ENCODE measurements around the gene OLIG2. TPM values are rescaled to one million over a fixed set of nuclear protein-coding genes. Genes with fewer than 3 reads are reported as not detected.

The OLIG2 gene
- total RNA-seq, 4 donors from 2014 or later = not detected

DNA sequence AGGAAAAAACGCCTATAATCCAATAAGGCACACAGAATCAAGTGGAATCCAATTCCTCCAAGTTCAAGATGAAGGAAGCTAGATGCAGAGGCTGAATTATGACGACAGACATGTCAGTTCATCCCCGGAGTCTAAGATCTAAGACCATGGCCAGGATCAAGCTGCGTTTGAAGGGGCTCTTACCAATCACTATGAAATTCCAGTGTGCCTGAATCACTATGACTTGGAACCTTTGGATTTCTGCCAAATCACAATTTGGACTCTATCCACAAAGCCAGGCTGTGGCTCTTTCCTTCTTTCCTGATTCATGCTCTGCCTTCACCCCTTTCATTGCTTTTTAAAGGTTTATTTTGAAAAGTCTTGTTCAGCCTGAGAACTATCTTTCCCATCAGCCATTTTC, 17.1 kb downstream of the OLIG2 start:
- Histone ChIP-seq H3K4me3 (no peak overlapping the region), H3K36me3 (no peaks in the 10 kb centered on the region), H3K4me1 (no peaks in the 10 kb centered on the region), H3K9me3 (no peaks in the 10 kb centered on the region), H3K27ac (no peak overlapping the region), H3K27me3 (peaks cover 0 to 91% (median 0%) of the 10 kb centered on the region in 4 donors)
- no peak for DNase-seq
- no peak for TF ChIP-seq POLR2A (IDR thresholded peaks at IDR 0.05)
- 30 to 43% methylated on average over 4 of the region's 4 CpGs for WGBS, 2 donors
- intact Hi-C loops (cut with DNase I) = no loop called here

DNA sequence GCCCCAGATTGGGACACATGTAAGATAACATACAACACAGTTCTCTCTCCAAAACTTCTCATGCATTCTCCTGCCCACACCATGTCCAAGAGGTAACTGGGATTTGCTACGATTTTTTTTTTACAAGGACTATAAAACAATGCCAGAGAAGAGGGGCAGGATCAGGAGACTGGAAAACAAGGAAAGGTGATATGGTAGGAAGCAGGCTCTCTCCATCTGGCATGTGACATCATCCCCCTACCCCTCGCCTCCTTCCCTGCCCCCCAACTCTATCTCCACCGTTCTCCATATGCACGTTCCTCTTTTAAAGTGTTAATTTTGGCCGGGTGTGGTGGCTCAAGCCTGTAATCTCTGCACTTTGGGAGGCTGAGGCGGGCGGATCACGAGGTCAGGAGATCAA, 20.7 kb downstream of the OLIG2 start:
- Histone ChIP-seq H3K36me3 (no peaks in the 10 kb centered on the region), H3K27me3 (peaks cover 0 to 90% (median 0%) of the 10 kb centered on the region in 4 donors), H3K4me1 (no peaks in the 10 kb centered on the region), H3K27ac (no peak overlapping the region), H3K4me3 (no peak overlapping the region), H3K9me3 (no peaks in the 10 kb centered on the region)
- intact Hi-C loops (cut with DNase I) = no loop called here
- TF ChIP-seq, protein P1, sequence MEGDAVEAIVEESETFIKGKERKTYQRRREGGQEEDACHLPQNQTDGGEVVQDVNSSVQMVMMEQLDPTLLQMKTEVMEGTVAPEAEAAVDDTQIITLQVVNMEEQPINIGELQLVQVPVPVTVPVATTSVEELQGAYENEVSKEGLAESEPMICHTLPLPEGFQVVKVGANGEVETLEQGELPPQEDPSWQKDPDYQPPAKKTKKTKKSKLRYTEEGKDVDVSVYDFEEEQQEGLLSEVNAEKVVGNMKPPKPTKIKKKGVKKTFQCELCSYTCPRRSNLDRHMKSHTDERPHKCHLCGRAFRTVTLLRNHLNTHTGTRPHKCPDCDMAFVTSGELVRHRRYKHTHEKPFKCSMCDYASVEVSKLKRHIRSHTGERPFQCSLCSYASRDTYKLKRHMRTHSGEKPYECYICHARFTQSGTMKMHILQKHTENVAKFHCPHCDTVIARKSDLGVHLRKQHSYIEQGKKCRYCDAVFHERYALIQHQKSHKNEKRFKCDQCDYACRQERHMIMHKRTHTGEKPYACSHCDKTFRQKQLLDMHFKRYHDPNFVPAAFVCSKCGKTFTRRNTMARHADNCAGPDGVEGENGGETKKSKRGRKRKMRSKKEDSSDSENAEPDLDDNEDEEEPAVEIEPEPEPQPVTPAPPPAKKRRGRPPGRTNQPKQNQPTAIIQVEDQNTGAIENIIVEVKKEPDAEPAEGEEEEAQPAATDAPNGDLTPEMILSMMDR (IDR thresholded peaks at IDR 0.05) = no peak
- no peak for TF ChIP-seq POLR2A (IDR thresholded peaks at IDR 0.05)
- 46 to 66% methylated on average over 3 to 7 of the region's 8 CpGs for WGBS, 2 donors
- no peak for DNase-seq

DNA sequence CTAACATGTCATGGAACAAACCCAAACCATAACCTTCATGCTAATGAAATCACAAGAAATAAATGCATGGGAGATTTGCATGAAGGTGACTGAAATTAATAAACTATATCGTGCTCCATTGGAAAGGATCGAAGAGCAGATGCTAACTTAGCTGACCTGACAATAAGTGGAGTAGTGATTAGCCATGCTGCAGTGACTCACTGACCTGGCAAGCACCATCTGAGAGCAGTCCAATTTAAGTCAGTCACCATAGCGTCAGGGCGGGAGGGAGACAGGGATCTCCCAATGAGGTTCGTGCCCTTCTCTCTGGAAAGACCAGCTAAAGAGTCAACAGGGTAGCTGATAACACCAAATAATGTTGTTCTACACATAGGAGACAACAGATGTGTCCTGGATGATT, 21.5 kb downstream of the OLIG2 start:
- WGBS, 2 donors = 30 to 51% methylated on average over 5 of the region's 5 CpGs
- no peaks in the 10 kb centered on the region for H3K36me3 ChIP-seq
- no peaks in the 10 kb centered on the region for H3K4me1 ChIP-seq
- no peak for DNase-seq
- peaks cover 0 to 85% (median 0%) of the 10 kb centered on the region in 4 donors for H3K27me3 ChIP-seq
- H3K4me3 ChIP-seq = no peak overlapping the region
- TF ChIP-seq, protein P1 (IDR thresholded peaks at IDR 0.05) = no peak
- TF ChIP-seq POLR2A (IDR thresholded peaks at IDR 0.05) = no peak
- H3K9me3 ChIP-seq = no peaks in the 10 kb centered on the region
- H3K27ac ChIP-seq = no peak overlapping the region
- intact Hi-C loops (cut with DNase I) = no loop called here

DNA sequence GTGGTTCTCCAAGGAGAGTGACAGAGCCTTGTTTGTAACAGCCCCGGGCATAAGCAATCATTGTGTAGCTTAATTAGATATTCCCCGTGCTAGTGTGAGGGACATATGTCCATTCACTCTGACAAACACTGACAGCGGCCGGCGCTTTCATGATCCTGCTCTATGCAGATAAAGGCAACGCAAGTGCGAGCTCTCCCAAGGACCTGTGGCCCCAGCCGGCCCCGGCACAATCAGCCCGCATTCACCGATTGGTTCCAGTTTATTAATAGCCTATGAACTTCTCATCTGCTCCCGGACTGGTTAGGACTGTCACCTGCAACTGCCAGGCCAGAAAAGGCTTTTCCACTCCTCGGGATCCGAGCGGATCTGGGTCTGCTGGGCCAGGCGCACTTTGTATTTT, 26.2 kb downstream of the OLIG2 start:
- no peak for DNase-seq
- Histone ChIP-seq H3K27me3 (peaks cover 0 to 74% (median 0%) of the 10 kb centered on the region in 4 donors), H3K27ac (no peak overlapping the region), H3K36me3 (no peaks in the 10 kb centered on the region), H3K9me3 (no peaks in the 10 kb centered on the region), H3K4me3 (no peak overlapping the region), H3K4me1 (no peaks in the 10 kb centered on the region)
- WGBS, 2 donors = 83 to 90% methylated on average over 3 to 14 of the region's 16 CpGs
- TF ChIP-seq POLR2A (IDR thresholded peaks at IDR 0.05) = no peak
- TF ChIP-seq, protein P1 (IDR thresholded peaks at IDR 0.05) = no peak
- intact Hi-C loops (cut with DNase I) = no loop called here

DNA sequence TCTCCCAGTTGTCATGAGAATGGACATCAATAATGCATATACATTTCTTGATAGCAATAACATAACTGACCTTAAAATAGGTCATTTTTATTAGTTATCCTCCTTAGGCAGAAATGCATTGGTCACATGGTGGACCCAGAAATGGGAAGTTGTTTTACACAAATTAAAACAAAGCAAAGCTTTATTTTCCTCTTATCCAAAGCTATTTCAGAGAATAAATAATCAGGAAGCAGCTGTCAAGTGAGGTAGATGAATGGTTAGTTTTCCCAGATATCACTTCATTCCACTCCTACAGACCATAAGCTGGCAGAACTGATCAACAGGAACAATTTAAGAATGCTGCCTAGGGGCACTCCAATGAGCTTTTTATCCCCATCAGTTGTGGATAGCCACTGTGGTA, 28.2 kb downstream of the OLIG2 start:
- Histone ChIP-seq H3K4me1 (peaks cover 0 to 8% (median 0%) of the 10 kb centered on the region in 3 donors), H3K4me3 (no peak overlapping the region), H3K9me3 (no peaks in the 10 kb centered on the region), H3K27me3 (peaks cover 0 to 61% (median 0%) of the 10 kb centered on the region in 4 donors), H3K36me3 (no peaks in the 10 kb centered on the region), H3K27ac (no peak overlapping the region)
- intact Hi-C loops (cut with DNase I) = no loop called here
- no peak for TF ChIP-seq POLR2A (IDR thresholded peaks at IDR 0.05)
- TF ChIP-seq, protein P1 (IDR thresholded peaks at IDR 0.05) = no peak
- no peak for DNase-seq

DNA sequence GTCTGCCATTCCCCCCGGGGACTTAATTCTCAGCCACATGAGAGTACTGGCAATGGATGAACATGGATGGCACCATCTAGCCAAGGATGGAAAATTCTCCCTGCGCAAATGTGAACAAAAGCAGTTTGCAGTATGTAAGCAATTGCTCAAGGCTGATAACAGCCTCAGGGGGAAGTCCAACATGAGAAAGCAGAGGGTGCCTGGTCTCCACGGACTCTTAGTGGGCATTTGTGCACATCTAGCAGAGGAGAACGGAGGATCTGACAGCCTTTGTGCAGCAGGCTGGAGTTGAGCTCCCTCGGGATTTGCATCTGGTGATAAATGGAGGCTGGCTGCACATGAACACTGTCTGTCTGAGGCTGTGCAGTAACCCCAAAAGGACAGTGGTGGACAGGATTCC, 30.3 kb downstream of the OLIG2 start:
- TF ChIP-seq POLR2A (IDR thresholded peaks at IDR 0.05) = no peak
- TF ChIP-seq, protein P1 (IDR thresholded peaks at IDR 0.05) = no peak
- intact Hi-C loops (cut with DNase I) = no loop called here
- no peak overlapping the region for H3K27ac ChIP-seq
- H3K9me3 ChIP-seq = no peaks in the 10 kb centered on the region
- H3K27me3 ChIP-seq = peaks cover 0 to 62% (median 0%) of the 10 kb centered on the region in 4 donors
- no peak overlapping the region for H3K4me3 ChIP-seq
- DNase-seq = no peak
- 37 to 41% methylated on average over 3 of the region's 5 CpGs for WGBS, 2 donors
- H3K36me3 ChIP-seq = no peaks in the 10 kb centered on the region
- H3K4me1 ChIP-seq = peaks cover 0 to 9% (median 0%) of the 10 kb centered on the region in 3 donors
